8988T (cell line): Measurements from ENCODE around the gene GNAT2.
"Not testable (repeated sequence)": the region's sequence is repeated elsewhere in the genome, so short reads cannot be mapped to it uniquely, and the experiment has no call there.

Experiments
- DNase-seq: peaks from one replicate; pipeline ENCODE4 v3.0.0; 2011

The GNAT2 gene

GRCh38 chr1:109619576-109620400, at the start of gene GNAT2, which contains the start of gene AMPD2:
GNAT2 (minus strand) TSS chr1:109619616; CDS start chr1:109612870, 6,746 bp downstream.
AMPD2 (plus strand) TSS chr1:109619837; CDS start chr1:109621176, 1,339 bp downstream.
- peak; percentile 60 for DNase-seq

GRCh38 chr1:109668123-109668775, 48.8 kb upstream of the GNAT2 start:
- DNase-seq = no peak

- no peak for DNase-seq
Observed at GRCh38 chr1:109667452-109668122, 48.2 kb upstream of the GNAT2 start, which contains the start of gene GSTM2. GSTM2 (plus strand) TSS chr1:109668057; CDS start chr1:109668116, 59 bp downstream.

- DNase-seq = no peak
Observed at GRCh38 chr1:109664671-109665070, 45.3 kb upstream of the GNAT2 start.

- DNase-seq = no peak
Observed at GRCh38 chr1:109661391-109661790, 42.0 kb upstream of the GNAT2 start.

GRCh38 chr1:109660691-109661026, 41.2 kb upstream of the GNAT2 start:
- DNase-seq = not testable (repeated sequence)

- DNase-seq = no peak
Observed at GRCh38 chr1:109659997-109660690, 40.7 kb upstream of the GNAT2 start.

- DNase-seq = no peak
Observed at GRCh38 chr1:109659145-109659544, 39.7 kb upstream of the GNAT2 start.

GRCh38 chr1:109658533-109659042, 39.2 kb upstream of the GNAT2 start:
- DNase-seq = no peak

- DNase-seq = no peak
Observed at GRCh38 chr1:109657970-109658369, 38.6 kb upstream of the GNAT2 start.

GRCh38 chr1:109657395-109657794, 38.0 kb upstream of the GNAT2 start:
- DNase-seq = no peak

- peak; percentile 60 for DNase-seq
Observed at GRCh38 chr1:109655615-109656519, 36.5 kb upstream of the GNAT2 start, which contains the start of gene GSTM4. GSTM4 (plus strand) TSS chr1:109656099; CDS start chr1:109656390, 291 bp downstream.

- DNase-seq = no peak
Observed at GRCh38 chr1:109654519-109654918, 35.1 kb upstream of the GNAT2 start.

GRCh38 chr1:109653306-109653705, 33.9 kb upstream of the GNAT2 start:
- DNase-seq = no peak

GRCh38 chr1:109652402-109652801, 33.0 kb upstream of the GNAT2 start:
- no peak for DNase-seq

- DNase-seq = no peak
Observed at GRCh38 chr1:109650609-109651008, 31.2 kb upstream of the GNAT2 start.

- no peak for DNase-seq
Observed at GRCh38 chr1:109649491-109649914, 30.1 kb upstream of the GNAT2 start.

- no peak for DNase-seq
Observed at GRCh38 chr1:109644670-109645069, 25.3 kb upstream of the GNAT2 start.

GRCh38 chr1:109643385-109644230, 24.2 kb upstream of the GNAT2 start:
- DNase-seq = no peak

GRCh38 chr1:109642626-109643025, 23.2 kb upstream of the GNAT2 start:
- no peak for DNase-seq
